ENCODE results near the gene ABCA9.
A peak's percentile ranks its signal among the peaks of the same experiment; 100 is the strongest.

The ABCA9 gene

DNA sequence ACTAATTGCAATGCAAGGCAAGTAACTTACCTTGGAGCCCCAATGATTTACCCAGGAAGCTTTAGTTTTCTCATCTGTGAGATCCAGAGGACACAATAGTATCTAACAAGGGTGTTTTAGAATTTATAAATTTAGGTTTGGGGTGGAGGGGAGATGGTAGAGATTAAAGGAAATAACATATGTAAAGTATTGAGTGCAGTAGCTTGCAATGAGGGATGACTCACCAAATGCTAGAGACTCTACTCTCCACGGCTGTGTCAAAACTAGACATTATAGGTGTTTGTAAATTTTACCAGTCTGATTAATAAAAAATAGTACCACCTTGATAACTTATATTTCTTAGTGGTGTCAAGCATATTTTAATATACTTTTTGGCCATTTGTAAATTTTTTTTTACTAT, 3.7 kb upstream of the ABCA9 start:
- DNase-seq: no peak

DNA sequence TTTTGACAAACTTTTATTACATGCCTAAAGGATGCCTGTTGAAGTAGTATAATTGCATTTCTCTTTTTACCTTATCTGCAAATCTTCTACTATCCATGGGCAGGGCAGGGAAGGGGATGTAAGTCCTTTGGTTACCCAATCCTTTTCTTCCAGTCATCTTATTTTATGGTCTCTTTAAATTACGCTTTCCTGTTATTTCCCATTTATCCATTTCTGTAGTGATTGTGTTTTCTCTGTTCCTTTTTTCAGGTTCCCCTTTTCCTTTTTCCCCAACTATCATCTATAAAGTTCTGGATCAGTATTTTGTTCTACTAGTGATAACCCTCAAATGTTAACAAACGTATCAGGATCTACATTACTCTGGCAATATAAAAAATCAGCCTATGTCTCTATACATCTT, 3.3 kb upstream of the ABCA9 start:
- no peak for DNase-seq

DNA sequence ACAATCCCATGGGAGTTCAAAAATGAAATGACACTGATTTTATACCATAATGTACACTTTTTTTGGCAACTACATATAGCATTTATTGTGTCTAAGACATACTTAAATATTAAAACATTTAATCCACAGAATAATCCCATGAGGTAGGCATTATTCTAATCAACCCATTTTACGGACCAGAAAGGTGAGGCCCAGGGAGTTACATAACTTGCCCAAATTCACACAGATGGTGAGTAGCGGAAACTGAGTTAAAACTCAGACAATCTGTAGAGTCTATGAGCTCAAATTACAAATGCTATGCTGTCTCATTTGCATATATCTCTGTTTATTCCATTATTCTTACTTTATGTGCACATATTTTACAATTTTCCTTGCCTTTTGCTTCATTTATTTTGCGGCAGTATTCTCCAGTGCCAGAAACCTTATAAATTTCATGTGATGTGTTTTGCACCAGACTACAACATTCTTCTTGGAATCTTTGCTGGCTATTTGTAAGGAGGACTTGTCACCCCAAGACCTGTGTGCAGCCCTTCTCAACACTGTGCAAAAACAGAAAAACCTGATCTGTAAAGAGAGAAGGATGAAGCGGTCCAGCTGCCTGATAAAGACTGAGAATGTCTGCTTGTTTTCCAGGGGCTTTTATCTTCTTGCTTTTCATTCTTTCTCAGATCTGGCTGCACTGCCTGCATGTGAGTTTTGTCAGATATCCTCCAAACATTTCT, 2.3 kb upstream of the ABCA9 start:
- no peak for DNase-seq

DNA sequence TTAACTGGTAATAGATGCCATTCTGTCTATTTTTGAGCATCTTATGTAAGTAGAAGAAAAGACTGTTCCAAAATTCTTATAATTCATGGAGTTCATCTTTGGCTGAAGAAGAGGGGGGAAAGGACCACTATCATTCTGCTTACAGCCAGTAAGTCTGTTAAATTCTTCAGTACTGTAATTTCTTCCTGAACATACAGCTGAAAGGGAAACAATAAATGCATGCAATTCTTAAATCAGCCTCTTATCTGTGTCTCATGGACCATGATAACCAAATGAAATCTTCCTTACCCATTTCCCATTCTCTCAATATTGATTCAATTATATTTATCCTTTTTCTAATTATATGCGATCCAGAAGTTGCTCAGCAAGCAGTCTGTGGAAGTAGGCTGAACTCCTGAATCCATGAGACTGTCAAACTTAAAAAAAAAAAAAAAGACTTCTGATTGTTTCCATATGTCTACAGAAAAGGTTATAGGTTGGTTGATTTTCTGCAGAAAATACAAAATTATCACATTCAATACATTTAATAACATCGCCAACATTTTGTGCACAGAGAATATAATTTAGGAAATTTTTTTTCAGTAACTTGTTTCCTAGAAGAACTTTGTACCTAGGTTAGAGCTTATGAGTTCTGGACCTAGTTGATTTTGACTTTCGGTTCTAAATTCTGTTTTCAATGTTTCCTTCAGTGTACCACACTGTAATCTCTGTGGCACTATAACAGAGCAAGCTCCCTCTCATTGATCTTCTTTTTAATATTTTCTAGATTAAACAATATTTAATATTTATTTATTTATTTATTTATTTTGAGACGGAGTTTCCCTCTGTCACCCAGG, 1.2 kb upstream of the ABCA9 start:
- no peak for DNase-seq

DNA sequence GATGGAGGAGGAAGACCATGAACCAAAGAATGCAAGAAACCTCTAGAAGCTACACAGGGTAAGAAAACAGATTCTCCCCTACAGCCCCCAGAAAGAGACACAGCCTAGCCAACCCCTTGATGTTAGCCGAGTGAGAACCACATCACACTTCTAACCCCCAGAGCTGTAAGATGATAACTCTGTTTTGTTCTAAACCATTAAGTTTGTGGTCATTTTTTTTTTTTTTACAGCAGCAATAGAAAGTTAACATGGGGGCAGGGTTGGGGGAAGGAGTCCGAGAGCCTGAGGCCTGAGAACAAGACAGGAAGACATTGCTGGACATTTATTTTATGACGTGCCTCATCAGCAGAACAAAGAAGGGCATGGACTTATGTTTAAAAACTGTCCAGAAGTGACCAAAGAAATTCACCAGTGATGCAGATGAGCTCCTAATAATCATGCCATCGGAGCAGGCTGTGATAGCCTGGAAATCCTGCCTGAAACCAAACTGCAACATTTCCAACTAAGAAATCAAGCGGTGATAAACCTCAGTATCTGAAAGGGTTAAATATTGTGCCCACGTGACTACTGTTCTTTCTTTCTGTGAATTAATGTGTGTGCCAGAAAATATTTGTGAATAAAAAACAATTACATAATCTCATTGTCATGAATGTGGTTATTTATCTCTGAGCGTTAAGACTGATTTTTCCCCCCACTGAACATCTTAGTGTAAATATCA, 1.1 kb downstream of the ABCA9 start:
- no peak for DNase-seq

DNA sequence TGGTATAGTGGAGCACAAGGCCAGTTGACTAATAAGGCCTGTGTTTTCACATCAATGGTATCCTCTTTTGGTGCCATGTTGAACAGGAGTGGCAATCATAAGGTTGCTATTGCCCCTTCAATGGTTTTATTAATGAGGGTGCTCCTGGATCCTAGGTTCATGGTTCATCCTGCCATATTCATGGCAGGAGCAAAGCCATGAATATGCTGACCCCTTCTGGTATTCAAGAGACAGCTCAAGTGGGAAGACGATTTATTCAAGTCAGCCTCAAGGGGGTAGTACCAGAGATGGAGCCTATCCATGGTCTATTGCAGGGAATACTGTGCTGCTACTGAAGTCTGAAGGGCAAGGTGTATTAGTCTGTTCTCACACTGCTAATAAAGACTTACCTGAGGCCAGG, 2.6 kb downstream of the ABCA9 start:
- DNase-seq: no peak

DNA sequence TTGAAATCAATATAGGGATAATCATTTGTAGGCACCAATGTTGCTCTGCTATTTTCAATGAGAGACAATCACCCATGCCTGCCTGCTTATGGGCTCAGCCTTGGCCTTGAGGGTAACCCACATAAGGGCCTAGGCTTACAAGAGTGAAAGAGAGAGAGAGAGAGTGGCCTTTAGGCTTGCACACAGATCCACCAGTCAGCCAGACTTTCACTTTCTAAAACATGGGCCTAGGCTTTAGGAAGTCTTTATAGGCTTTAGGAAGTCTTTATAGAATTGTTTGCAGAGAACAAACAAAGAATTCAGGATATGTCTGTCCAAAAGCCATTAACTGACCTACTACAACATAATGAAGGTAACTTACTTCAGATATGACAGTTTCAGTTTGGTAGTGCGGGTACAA, 3.4 kb downstream of the ABCA9 start:
- DNase-seq: no peak

DNA sequence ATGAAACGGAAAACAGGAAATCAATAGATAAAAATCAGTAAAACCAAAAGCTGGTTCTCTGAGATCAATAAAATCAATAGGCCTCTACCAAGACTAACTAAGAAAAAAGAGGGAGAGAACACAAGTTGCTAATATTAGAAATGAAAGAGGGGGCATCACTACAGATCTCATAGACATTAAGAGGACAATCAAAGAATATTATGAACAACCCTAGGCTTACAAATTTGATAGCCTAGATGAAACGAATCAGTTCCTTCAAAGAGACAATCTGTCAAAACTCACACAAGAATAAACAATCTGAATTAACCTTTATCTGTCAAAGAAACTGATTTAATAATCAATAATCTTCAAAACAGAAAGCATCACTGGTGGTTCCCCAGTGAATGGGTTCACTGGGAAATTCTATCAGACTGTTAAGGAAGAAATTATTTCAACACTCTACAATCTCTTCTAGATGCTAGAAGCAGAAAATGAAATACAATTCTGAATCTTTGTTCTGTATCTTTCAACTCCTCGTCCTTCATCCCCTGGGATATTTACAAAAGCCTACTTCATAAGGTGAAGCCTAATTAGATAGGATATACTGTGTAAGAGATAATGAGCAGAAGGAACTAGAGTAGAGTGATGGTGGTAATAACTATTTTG, 4.4 kb downstream of the ABCA9 start:
- DNase-seq: no peak

DNA sequence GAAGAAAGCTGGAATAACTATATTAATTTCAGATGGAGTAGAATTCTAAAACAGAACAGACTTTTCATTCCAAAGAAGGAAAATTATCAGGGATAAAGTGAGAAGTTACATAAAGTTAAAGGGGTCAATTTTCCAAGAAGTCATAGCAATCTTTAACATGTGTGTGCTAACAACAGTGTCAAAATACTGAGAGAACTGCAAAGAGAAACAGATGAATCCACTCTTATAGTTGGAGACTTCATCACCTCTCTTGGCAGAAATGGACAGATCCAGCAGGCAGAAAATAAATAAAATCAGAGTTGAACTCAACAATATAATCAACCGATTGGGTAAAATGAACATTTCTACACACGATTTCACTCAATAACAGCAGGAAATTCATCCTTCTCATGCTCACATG, 5.4 kb downstream of the ABCA9 start:
- no peak for DNase-seq

DNA sequence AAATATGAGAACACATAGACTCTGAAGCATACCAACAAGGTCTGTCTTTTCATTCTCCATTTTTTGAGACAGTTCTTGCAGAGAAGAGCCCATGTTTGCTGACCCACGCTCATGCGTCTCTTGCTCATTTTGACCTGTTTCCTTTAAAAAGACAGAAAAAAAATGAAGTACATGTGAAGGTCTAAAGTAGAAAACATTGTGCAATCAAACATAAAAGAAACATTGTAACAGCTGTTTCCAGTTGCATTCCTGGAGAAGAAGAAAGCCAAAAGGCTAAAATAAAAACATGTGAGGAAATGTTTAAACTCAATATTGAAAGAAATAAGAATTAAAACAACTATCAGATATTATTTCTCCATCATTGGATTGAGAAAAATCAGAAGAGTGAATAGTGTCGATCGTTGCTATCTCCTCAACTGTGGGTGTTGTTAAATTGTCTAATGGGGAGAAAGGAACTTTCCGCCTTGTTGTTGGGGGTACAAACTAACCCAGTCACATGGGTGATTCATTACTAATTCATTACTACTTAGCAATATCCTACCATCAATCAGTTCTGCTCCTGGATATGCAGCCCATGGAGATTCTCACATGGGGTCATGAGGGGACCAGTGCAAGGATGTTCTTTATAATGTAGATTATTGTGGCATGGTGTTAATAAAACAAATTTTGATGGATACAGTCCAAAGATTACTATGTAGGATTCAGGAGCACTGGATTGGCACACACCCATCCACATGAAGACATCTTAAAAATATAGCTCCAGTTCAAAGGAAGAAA, 9.5 kb downstream of the ABCA9 start:
- no peak for DNase-seq

DNA sequence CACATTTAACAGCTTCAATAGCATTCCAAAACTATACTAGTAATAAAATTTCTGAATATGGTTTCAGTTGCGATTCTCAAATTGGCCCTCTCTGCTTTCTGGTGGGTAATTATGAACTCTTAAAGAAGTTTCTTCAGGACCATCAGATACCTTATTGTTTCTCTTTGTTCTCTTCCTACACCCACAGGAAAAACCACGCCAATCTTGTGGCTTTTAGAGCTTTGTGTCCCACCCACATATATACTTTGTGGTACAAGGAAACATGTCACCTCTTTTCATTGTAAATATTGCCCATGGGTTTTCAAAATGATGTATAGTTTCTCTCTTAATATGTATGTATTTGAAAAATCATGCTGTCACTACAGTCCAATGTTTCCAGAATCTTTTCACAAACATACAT, 12.1 kb downstream of the ABCA9 start:
- DNase-seq: no peak

DNA sequence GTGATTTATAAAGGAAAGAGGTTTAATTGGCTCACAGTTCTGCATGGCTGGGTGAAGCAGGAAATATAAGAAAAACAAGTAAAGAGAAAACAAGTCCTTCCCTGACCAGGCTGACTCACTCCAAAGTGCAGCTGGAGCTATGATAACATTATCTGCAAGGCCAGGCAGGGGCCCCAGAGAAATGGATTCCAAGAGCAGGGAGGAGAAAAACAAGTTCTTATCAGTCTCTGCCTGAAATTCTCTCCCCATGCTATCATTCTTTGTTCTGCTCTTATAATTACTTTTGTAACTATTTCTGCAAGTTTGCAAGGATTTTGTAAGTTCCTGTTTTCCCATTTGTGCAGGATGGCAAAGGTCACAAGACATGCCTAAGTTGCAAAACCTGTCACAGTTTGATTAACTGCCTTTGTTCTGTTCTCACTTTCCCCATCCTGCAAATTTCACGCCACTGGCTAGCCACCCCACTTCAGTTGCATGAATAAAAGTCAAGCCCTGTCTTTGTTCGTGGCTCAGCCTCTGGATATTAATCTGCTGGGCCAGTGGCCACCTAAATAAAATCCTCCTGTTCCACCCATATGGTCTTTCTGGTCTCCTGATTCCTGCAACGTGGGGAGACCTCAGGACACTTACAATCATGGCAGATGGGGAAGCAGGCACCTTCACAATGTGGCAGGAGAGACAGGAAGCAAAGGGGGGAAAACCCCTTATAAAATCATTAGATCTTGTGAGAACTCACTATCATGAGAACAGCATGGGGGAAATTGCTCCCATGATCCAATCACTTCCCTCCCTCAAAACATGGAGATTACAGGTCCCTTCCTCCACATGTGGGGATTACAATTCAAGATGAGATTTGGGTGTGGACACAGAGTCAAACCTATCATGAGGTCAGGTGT, 13.1 kb downstream of the ABCA9 start:
- DNase-seq: peak; percentile 64

DNA sequence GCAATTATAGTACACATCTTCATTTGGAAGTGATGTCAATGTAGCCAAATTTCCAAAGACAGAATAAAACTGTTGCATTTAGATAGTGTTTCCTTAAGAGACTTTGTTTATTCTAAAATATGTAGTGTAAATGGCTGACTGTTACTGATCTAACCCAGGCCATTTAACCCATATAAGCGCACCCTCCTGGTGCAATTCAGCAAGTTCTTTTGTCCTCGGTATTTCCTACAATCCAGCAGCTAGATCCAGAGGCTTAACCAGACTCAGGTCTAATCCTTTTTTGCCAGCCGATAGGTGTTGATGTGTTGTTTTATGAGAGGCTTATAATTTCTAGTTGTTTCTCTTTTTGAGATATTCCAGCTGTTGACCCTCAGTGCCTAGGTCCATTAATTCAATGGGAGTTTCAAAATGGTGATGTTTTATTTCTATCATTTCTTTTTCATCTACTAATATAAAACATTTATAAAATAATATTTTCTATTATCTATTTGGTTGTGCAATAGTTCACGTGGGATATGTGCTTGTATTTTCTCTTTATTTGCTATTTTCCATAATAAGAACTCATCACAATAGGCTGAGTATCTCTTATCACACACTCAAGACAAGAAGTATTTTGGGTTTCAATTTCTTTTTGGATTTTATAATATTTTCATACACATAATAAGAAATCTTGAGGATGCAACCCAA, 14.5 kb downstream of the ABCA9 start:
- DNase-seq: no peak

DNA sequence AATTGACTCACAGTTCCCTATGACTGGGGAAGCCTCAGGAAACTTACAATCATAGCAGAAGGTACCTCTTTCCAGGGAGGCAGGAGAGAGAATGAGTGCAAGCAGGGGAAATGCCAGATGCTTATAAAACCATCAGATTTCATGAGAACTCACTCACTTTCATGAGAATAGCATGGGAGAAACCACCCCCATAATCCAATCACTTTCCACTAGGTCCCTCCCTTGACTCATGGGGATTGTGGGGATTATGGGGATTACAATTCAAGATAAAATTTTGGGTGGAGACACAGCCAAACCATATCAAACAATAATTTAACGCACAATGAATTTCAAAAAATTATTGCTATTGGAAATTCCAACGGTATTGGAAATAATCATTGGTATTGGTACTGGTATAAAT, 15.1 kb downstream of the ABCA9 start:
- no peak for DNase-seq

DNA sequence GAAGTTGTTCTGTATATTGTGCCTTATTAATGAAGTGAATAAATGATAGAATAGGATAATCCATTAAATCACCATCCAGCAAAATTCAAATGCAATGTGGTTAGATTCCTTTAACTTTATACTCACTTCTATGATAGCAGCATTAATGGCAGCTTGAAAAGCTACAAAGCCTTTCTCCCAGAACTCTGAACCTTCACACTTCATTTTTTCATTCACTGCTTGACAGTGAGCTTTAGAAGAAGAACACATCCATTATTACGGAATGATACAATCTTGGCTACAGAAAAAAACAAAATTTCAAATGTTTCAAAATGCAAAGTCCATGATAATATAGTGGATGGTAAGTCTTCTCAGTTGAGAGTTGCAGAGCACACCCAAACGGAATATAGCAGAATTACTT, 16.4 kb downstream of the ABCA9 start:
- DNase-seq: no peak

DNA sequence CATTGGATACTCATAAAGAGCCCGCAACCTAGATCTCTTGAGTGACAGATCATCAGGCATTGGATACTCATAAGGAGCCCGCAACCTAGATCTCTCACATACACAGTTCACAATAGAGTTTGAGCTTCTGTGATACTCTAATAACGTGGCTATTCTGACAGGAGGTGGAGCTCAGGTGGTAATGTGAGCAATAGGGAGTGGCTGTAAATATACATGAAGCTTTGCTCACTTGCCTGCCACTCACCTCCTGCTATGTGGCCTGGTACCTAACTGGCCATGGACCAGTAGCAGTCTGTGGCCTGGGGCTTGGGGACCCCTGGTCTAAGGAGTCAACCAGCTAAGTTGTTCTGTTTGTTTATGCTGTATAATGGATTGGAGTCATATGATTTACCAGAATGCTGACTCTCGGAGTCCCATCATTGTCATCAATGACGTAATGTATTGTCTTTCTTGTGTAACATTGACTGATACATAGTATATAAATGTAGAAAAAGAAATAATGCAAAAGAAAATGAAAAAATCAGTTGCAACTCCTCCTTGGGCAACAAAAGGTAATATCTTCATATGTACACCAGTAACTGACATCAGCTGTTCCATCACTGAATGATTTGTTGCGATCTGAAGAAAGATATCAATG, 17.5 kb downstream of the ABCA9 start:
- no peak for DNase-seq

DNA sequence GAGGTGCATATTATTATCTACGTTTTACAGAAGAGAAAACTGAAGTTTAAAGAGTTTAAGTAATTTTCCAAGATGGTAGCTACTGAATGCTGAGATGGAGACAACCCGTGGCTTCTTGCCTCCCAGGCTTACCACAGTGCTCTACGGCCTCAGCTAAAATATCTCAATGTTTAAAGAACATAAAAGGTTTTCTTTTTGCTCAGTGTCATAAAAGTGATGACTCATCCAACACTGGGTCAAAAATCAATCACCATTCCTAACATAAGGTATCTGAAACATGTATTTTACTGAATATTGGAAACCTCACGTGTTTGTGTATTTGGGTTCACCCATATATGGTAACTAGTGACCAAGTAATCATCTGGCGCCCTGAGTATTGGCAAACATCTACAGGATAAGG, 18.4 kb downstream of the ABCA9 start:
- DNase-seq: no peak

DNA sequence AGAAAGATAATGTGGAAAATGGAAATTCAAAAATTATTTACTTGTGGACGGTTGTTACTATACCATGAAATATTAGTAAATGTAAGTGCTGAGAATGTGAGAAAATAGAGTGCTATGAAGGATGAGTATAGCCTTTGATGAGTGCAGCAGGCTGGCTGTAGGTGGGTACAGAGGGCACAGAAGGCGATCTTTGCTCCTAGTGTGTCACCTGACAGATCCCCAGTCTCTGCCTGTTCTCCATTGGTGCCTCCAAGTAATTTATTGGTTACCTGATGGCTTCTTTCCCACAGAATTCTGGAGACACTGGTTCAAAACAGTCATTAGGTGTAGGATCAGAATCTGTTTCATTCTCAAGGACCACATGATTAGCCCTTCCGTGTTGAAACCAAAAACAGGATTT, 28.9 kb downstream of the ABCA9 start:
- no peak for DNase-seq

DNA sequence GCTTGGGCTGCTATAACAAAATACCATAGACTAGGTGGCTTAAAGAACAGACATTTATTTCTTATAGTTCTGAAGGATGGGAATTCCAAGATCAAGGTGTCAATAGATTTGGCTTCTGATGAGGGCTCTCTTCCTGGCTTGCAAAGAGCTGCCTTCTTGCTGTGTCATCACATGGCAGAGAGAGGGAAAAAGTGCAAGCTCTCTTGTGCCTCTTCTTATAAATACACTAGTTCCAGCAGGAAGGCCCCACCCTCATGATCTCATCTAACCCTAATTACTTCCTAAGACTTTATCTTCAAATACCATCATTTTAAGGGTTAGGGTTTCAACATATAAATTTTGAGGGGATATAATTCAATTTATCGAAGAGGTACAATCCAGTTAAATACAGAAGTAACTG, 30.6 kb downstream of the ABCA9 start:
- no peak for DNase-seq

DNA sequence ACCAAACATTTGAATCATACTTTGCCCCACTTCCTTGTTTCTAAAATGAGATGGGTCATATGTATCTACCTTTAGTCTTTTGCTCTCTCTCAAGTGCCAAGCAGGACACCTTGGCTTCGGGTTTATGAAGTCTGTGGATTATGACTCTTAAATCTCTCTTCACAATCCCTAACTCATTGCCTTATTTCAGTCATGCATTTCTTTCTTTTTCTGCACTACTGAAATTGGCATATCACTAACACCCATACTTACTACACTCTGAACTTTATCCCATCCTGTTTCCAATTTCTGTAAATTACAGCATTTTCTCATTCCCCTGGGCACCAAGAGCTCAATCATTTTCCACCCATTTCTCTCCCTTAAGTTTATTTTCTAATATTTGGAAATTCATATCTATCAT, 42.0 kb downstream of the ABCA9 start:
- DNase-seq: no peak

Measured in GDM1 (cell line).